ENCODE measurements around the gene SARDH. TPM values are rescaled to one million over a fixed set of nuclear protein-coding genes. Genes with fewer than 3 reads are reported as not detected.

The SARDH gene
- total and polyA plus RNA-seq, 2 of the 13 experiments (the other 11 are each of a cell fraction or from before 2014, with no cell fraction given): 11.6 to 34.9 TPM

DNA sequence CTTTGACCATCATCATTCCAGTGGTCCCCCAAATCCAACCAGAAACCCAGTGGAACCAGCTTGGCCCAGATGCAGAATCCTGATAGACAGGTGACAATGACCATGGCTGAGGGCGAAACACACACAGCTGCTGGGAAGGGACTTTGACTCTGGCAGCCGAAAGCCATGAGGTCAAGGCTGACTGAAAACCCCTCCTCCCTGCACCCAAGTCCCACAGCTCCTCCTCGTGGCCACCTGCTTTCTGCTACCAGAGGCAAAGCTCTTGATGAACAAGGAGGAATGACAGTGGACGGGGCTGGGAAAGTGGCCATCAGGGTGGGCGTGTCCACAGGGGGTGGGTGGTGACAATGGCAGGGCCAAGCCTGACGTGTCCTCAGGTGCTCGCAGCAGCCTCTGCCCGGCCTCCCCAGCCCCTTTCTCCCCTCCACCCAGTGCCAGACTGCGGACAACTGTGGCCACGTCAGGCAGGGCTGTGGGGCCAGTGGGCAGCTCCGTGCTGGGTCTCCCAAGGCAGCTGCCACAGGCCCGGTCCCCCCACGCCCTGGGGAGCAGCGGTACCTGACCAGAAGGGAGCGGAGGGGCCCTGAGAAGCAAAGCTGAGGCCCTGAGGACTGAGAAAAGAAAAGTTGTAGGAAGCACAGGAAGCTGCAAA lies 30.8 kb upstream of the SARDH start (continued):
- TF ChIP-seq, protein P1, sequence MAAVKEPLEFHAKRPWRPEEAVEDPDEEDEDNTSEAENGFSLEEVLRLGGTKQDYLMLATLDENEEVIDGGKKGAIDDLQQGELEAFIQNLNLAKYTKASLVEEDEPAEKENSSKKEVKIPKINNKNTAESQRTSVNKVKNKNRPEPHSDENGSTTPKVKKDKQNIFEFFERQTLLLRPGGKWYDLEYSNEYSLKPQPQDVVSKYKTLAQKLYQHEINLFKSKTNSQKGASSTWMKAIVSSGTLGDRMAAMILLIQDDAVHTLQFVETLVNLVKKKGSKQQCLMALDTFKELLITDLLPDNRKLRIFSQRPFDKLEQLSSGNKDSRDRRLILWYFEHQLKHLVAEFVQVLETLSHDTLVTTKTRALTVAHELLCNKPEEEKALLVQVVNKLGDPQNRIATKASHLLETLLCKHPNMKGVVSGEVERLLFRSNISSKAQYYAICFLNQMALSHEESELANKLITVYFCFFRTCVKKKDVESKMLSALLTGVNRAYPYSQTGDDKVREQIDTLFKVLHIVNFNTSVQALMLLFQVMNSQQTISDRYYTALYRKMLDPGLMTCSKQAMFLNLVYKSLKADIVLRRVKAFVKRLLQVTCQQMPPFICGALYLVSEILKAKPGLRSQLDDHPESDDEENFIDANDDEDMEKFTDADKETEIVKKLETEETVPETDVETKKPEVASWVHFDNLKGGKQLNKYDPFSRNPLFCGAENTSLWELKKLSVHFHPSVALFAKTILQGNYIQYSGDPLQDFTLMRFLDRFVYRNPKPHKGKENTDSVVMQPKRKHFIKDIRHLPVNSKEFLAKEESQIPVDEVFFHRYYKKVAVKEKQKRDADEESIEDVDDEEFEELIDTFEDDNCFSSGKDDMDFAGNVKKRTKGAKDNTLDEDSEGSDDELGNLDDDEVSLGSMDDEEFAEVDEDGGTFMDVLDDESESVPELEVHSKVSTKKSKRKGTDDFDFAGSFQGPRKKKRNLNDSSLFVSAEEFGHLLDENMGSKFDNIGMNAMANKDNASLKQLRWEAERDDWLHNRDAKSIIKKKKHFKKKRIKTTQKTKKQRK (IDR thresholded peaks at IDR 0.05; ENCODE audit: low read length): no peak
- TF ChIP-seq ZNF333 (CRISPR knock-in tag; IDR thresholded peaks at IDR 0.05; ENCODE audit: borderline replicate concordance): no peak
- no peak for TF ChIP-seq NKX3-1 (CRISPR knock-in tag; IDR thresholded peaks at IDR 0.05)
- peak; percentile 88 for TF ChIP-seq KDM1A (CRISPR knock-in tag; IDR thresholded peaks at IDR 0.05)
- TF ChIP-seq NFE2L1 (CRISPR knock-in tag; IDR thresholded peaks at IDR 0.05; ENCODE audit: borderline replicate concordance): no peak
- TF ChIP-seq ZMYM3 (CRISPR knock-in tag; IDR thresholded peaks at IDR 0.05): peak; percentile 90
- TF ChIP-seq ZNF12 (CRISPR knock-in tag; IDR thresholded peaks at IDR 0.05): no peak
- no peak for TF ChIP-seq SMAD9 (CRISPR knock-in tag; IDR thresholded peaks at IDR 0.05)
- TF ChIP-seq, protein P2, sequence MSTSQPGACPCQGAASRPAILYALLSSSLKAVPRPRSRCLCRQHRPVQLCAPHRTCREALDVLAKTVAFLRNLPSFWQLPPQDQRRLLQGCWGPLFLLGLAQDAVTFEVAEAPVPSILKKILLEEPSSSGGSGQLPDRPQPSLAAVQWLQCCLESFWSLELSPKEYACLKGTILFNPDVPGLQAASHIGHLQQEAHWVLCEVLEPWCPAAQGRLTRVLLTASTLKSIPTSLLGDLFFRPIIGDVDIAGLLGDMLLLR (CRISPR knock-in tag; IDR thresholded peaks at IDR 0.05): no peak
- TF ChIP-seq GABPB1 (CRISPR knock-in tag; IDR thresholded peaks at IDR 0.05): no peak; the same call in 1 of the 2 replicates
- TF ChIP-seq IKZF1 (IDR thresholded peaks at IDR 0.05): no peak
- peak; percentile 45 for TF ChIP-seq ZNF629 (CRISPR knock-in tag; conservative IDR thresholded peaks at IDR 0.05)
- no peak for TF ChIP-seq ZNF879 (CRISPR knock-in tag; IDR thresholded peaks at IDR 0.05)
- TF ChIP-seq GATA4 (IDR thresholded peaks at IDR 0.05; ENCODE audit: borderline replicate concordance, low read depth): no peak
- TF ChIP-seq, protein P3, sequence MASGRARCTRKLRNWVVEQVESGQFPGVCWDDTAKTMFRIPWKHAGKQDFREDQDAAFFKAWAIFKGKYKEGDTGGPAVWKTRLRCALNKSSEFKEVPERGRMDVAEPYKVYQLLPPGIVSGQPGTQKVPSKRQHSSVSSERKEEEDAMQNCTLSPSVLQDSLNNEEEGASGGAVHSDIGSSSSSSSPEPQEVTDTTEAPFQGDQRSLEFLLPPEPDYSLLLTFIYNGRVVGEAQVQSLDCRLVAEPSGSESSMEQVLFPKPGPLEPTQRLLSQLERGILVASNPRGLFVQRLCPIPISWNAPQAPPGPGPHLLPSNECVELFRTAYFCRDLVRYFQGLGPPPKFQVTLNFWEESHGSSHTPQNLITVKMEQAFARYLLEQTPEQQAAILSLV (CRISPR knock-in tag; IDR thresholded peaks at IDR 0.05; ENCODE audit: borderline replicate concordance): no peak
- TF ChIP-seq NFYC (CRISPR knock-in tag; IDR thresholded peaks at IDR 0.05): no peak
- TF ChIP-seq ISX (CRISPR knock-in tag; conservative IDR thresholded peaks at IDR 0.05): no peak
- TF ChIP-seq ZNF30 (CRISPR knock-in tag; IDR thresholded peaks at IDR 0.05): no peak
- TF ChIP-seq, protein P4, sequence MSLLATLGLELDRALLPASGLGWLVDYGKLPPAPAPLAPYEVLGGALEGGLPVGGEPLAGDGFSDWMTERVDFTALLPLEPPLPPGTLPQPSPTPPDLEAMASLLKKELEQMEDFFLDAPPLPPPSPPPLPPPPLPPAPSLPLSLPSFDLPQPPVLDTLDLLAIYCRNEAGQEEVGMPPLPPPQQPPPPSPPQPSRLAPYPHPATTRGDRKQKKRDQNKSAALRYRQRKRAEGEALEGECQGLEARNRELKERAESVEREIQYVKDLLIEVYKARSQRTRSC (CRISPR knock-in tag; IDR thresholded peaks at IDR 0.05; ENCODE audit: low read depth): 0 out of 2 replicates have a peak, but pooled peaks have one; percentile 65
- TF ChIP-seq MATR3 (CRISPR knock-in tag; IDR thresholded peaks at IDR 0.05): no peak
- TF ChIP-seq STAG1 (CRISPR knock-in tag; IDR thresholded peaks at IDR 0.05): peak; percentile 93
- TF ChIP-seq, protein P5, sequence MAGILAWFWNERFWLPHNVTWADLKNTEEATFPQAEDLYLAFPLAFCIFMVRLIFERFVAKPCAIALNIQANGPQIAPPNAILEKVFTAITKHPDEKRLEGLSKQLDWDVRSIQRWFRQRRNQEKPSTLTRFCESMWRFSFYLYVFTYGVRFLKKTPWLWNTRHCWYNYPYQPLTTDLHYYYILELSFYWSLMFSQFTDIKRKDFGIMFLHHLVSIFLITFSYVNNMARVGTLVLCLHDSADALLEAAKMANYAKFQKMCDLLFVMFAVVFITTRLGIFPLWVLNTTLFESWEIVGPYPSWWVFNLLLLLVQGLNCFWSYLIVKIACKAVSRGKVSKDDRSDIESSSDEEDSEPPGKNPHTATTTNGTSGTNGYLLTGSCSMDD (CRISPR knock-in tag; IDR thresholded peaks at IDR 0.05): no peak
- TF ChIP-seq TAF15 (IDR thresholded peaks at IDR 0.05; ENCODE audit: low read depth, low read length, poor library complexity, severe bottlenecking): no peak
- TF ChIP-seq, protein P6, sequence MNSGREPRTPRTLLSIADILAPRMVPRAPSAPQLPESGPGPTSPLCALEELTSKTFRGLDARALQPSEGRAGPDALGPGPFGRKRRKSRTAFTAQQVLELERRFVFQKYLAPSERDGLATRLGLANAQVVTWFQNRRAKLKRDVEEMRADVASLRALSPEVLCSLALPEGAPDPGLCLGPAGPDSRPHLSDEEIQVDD (CRISPR knock-in tag; IDR thresholded peaks at IDR 0.05; ENCODE audit: borderline replicate concordance): no peak
- TF ChIP-seq TEAD2 (CRISPR knock-in tag; IDR thresholded peaks at IDR 0.05): no peak
- no peak for TF ChIP-seq RFX1 (IDR thresholded peaks at IDR 0.05)
